HepG2 (cell line): ENCODE data around the gene INAFM1. TPM values are rescaled to one million over a fixed set of nuclear protein-coding genes. Genes with fewer than 3 reads are reported as not detected.
A peak's percentile ranks its signal among the peaks of the same experiment; 100 is the strongest.

ENCODE experiments used
- ASH2L ChIP-seq: fragments of 300-600, 200-600 bp; sonication (generic); IDR thresholded peaks from 2 replicates; pipeline ENCODE4 v1.7.0; 2017; ENCODE audit warnings: low read depth, mild to moderate bottlenecking, moderate library complexity, mixed read lengths, low read length; ENCODE audit not compliant: insufficient read length
- CHCHD3 ChIP-seq: sonication (generic); formaldehyde crosslinking; IDR thresholded peaks from 2 replicates; pipeline ENCODE4 v1.8.0; 2022; ENCODE audit warnings: mild to moderate bottlenecking, missing genetic modification reagents, moderate library complexity
- CREB1 ChIP-seq, 2 experiments: fragments of 450-650 bp in 1 of 2; IDR thresholded peaks; 2 replicates each; pipeline ENCODE4 v1.6.1; 2016 to 2017; ENCODE audit warnings: control low read depth in 1 of 2, mild to moderate bottlenecking in 1 of 2, missing compliant biosample characterization in 1 of 2, missing genetic modification characterization in 1 of 2
- CREM ChIP-seq, 2 experiments: sonication (generic) in 1 of 2; formaldehyde crosslinking in 1 of 2; IDR thresholded peaks; 2 replicates each; pipeline versions ENCODE4 v1.4.0 to v1.6.1; 2016 to 2020; ENCODE audit warnings: antibody characterized with exemption in 1 of 2, mild to moderate bottlenecking in 1 of 2, missing genetic modification reagents in 1 of 2
- HCFC1 ChIP-seq: fragments of 150-350 bp; IDR thresholded peaks from 2 replicates; pipeline ENCODE4 v1.6.1; 2014; ENCODE audit warnings: low read depth, low read length
- HES4 ChIP-seq: sonication (generic); formaldehyde crosslinking; IDR thresholded peaks from 2 replicates; pipeline ENCODE4 v1.9.0; 2021; ENCODE audit warnings: mild to moderate bottlenecking, missing genetic modification reagents, borderline replicate concordance
- HOXA5 ChIP-seq: sonication (generic); formaldehyde crosslinking; IDR thresholded peaks from 2 replicates; pipeline ENCODE4 v1.4.0; 2020; ENCODE audit warnings: missing genetic modification reagents
- KLF9 ChIP-seq: IDR thresholded peaks from 2 replicates; pipeline ENCODE4 v1.6.1; 2016; ENCODE audit warnings: low read depth
- POLR2G ChIP-seq: fragments of 200-400 bp; formaldehyde crosslinking; IDR thresholded peaks from 2 replicates; pipeline ENCODE4 v1.6.1; 2018; ENCODE audit warnings: mild to moderate bottlenecking, low read depth, low read length, moderate library complexity
- SRF ChIP-seq: IDR thresholded peaks from 2 replicates; pipeline ENCODE4 v1.6.1; 2011; ENCODE audit warnings: mild to moderate bottlenecking, low read depth, low read length, moderate library complexity
- XRCC5 ChIP-seq: fragments of 200-400 bp; formaldehyde crosslinking; optimal IDR thresholded peaks from 2 replicates; pipeline ENCODE3; 2017; ENCODE audit warnings: mild to moderate bottlenecking, low read length
- ZHX1 ChIP-seq: sonication (generic); formaldehyde crosslinking; IDR thresholded peaks from 2 replicates; pipeline ENCODE4 v1.8.1; 2022; ENCODE audit warnings: low read depth, mild to moderate bottlenecking, missing genetic modification reagents
- ZNF30 ChIP-seq: sonication (generic); formaldehyde crosslinking; IDR thresholded peaks from 2 replicates; pipeline ENCODE4 v1.5.0; 2020; ENCODE audit warnings: mild to moderate bottlenecking, missing genetic modification reagents
- ZNF589 ChIP-seq: sonication (generic); formaldehyde crosslinking; conservative IDR thresholded peaks from 2 replicates; pipeline ENCODE4 v1.8.0; 2022; ENCODE audit warnings: mild to moderate bottlenecking, moderate library complexity, missing genetic modification reagents
- ZNF749 ChIP-seq: sonication (generic); formaldehyde crosslinking; IDR thresholded peaks from 2 replicates; pipeline ENCODE4 v1.8.0; 2022; ENCODE audit warnings: mild to moderate bottlenecking, missing genetic modification reagents, moderate library complexity, borderline replicate concordance
- ZNF792 ChIP-seq: IDR thresholded peaks from 2 replicates; pipeline ENCODE4 v1.6.1; 2016
- ZNF839 ChIP-seq: sonication (generic); formaldehyde crosslinking; IDR thresholded peaks from 2 replicates; pipeline ENCODE4 v1.4.0; 2020; ENCODE audit warnings: missing genetic modification reagents, mild to moderate bottlenecking, borderline replicate concordance
- ZSCAN21 ChIP-seq: sonication (generic); formaldehyde crosslinking; IDR thresholded peaks from 2 replicates; pipeline ENCODE4 v1.8.0; 2022; ENCODE audit warnings: mild to moderate bottlenecking, missing genetic modification reagents, moderate library complexity, borderline replicate concordance
- polyA plus RNA-seq, 8 experiments: library from polyadenylated mRNA; depleted of rRNA in 3 of 8; stranded (reverse) in 7 of 8; unstranded in 1 of 8; fragments of >200 nt; fragmentation: Illumina TruSeq in 4 of 8; extraction: Trizol in 4 of 8; gene quantifications; 2 replicates each; pipeline versions ENCODE4 v1.2.1 to v1.2.3, GENCODE V29; 2011 to 2016; ENCODE audit warnings: low read depth in 4 of 8, missing spikeins in 1 of 8, mixed read lengths in 1 of 8; ENCODE audit not compliant: insufficient read depth in 1 of 8
- total RNA-seq, 5 experiments: library from RNA; depleted of rRNA; stranded (reverse); fragments of >200 nt; fragmentation: Illumina TruSeq; extraction: Trizol; gene quantifications; 2 replicates each; pipeline ENCODE4 v1.2.3, GENCODE V29; 2016; ENCODE audit warnings: low read depth in 1 of 5
- TF ChIP-seq, protein P1 (sequence below): sonication (generic); formaldehyde crosslinking; IDR thresholded peaks from 2 replicates; pipeline ENCODE4 v1.5.1; 2020; ENCODE audit warnings: missing genetic modification reagents, mild to moderate bottlenecking, borderline replicate concordance
- TF ChIP-seq, protein P2 (sequence below): sonication (generic); formaldehyde crosslinking; IDR thresholded peaks from 2 replicates; pipeline ENCODE4 v1.4.0; 2020; ENCODE audit warnings: missing genetic modification reagents
- TF ChIP-seq, protein P3 (sequence below): sonication (generic); formaldehyde crosslinking; IDR thresholded peaks from 2 replicates; pipeline ENCODE4 v1.4.0; 2020; ENCODE audit warnings: missing genetic modification reagents, borderline replicate concordance

The INAFM1 gene
- total and polyA plus RNA-seq, 2 of the 13 experiments (the other 11 are each of a cell fraction or from before 2014, with no cell fraction given), result 0.88 to 1.9 TPM

DNA sequence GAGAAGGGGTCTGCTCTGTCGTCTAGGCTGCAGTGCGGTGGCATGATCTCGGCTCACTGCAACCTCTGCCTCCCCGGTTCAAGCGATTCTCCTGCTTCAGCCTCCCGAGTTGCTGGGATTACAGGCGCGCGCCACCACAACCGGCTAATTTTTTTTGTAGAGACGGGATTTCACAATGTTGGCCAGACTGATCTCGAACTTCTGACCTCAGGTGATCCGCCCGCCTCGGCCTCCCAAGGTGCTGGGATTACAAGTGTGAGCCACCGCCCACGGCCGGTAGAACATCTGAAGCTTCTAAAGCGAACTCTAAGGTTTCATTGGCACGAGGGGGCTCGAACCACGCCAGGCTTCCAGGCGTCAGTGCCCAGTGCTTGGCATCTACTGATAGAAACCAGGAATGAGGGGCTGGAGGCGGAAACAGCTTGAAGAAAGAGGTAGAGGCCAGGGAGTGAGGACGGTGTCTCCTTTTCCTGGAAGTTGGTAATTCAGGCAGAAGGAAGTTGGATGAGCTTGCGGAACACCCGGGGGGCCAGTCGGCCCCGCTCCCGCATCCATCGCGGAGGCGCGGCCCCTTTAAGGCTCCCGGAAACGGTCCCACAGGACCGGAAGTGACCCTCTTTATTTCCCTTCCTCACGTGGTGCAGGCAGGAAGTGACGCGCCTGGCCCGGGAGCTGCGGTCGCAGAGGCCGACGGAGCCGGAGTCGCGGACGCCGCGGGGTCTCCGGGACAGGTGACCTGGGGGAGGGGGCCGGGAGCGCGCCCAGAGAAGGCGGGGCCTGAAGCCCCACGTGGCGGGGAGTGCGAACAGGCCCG, 18.6 kb upstream of the INAFM1 start, which contains the start of gene CCDC9 (continued):
- TF ChIP-seq CREB1 (IDR thresholded peaks at IDR 0.05) (peak; percentile 93), CREB1 (CRISPR knock-in tag; IDR thresholded peaks at IDR 0.05) (peak; percentile 96), SRF (peak; percentile 46; the same call in 1 of the 2 replicates), KLF9 (CRISPR knock-in tag) (no peak; the same call in 1 of the 2 replicates), ZNF839 (peak; percentile 56; the same call in 1 of the 2 replicates), ZNF30 (no peak), ZNF589 (CRISPR knock-in tag) (peak; percentile 5; the same call in 1 of the 2 replicates), ZHX1 (CRISPR knock-in tag) (no peak), ZNF749 (no peak), ZSCAN21 (CRISPR knock-in tag) (0 out of 2 replicates have a peak, but pooled peaks have one; percentile 24), HES4 (CRISPR knock-in tag) (0 out of 2 replicates have a peak, but pooled peaks have one; percentile 14), CHCHD3 (no peak), ASH2L (peak; percentile 26), CREM (IDR thresholded peaks at IDR 0.05) (peak; percentile 90), CREM (CRISPR knock-in tag; IDR thresholded peaks at IDR 0.05) (peak; percentile 70), POLR2G (peak; percentile 92), HCFC1 (peak; percentile 66), ZNF792 (peak; percentile 56; the same call in 1 of the 2 replicates), HOXA5 (CRISPR knock-in tag) (no peak), XRCC5 (peak; percentile 27)
- TF ChIP-seq, protein P1, sequence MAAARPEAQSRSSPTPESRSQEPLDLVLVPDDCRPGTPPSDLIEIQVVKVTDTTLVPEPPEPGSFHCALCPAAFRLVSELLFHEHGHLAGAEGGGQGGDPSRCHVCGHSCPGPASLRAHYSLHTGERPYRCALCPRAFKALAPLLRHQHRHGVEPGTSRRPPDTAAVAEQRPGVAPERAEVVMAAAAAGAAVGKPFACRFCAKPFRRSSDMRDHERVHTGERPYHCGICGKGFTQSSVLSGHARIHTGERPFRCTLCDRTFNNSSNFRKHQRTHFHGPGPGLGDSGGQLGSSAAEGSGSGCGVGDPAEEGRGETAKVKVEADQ, result 0 out of 2 replicates have a peak, but pooled peaks have one; percentile 19
- TF ChIP-seq, protein P2, sequence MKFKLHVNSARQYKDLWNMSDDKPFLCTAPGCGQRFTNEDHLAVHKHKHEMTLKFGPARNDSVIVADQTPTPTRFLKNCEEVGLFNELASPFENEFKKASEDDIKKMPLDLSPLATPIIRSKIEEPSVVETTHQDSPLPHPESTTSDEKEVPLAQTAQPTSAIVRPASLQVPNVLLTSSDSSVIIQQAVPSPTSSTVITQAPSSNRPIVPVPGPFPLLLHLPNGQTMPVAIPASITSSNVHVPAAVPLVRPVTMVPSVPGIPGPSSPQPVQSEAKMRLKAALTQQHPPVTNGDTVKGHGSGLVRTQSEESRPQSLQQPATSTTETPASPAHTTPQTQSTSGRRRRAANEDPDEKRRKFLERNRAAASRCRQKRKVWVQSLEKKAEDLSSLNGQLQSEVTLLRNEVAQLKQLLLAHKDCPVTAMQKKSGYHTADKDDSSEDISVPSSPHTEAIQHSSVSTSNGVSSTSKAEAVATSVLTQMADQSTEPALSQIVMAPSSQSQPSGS, result peak; percentile 71; the same call in 1 of the 2 replicates
- TF ChIP-seq, protein P3, sequence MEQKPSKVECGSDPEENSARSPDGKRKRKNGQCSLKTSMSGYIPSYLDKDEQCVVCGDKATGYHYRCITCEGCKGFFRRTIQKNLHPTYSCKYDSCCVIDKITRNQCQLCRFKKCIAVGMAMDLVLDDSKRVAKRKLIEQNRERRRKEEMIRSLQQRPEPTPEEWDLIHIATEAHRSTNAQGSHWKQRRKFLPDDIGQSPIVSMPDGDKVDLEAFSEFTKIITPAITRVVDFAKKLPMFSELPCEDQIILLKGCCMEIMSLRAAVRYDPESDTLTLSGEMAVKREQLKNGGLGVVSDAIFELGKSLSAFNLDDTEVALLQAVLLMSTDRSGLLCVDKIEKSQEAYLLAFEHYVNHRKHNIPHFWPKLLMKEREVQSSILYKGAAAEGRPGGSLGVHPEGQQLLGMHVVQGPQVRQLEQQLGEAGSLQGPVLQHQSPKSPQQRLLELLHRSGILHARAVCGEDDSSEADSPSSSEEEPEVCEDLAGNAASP (CRISPR knock-in tag), result 0 out of 2 replicates have a peak, but pooled peaks have one; percentile 9
